ENCODE measurements around the gene SPSB4.

GRCh38 chr3:141086188-141086587 lies 35.0 kb downstream of the SPSB4 start:
- no peak for TF ChIP-seq CTCF (IDR thresholded peaks at IDR 0.05; ENCODE audit: insufficient read depth, low read length, poor library complexity, severe bottlenecking)
- no peak for TF ChIP-seq EZH2phosphoT487 (conservative IDR thresholded peaks at IDR 0.05; ENCODE audit: low read length)
